HepG2 (cell line): ENCODE data around the gene TTC16.

Source experiments
- DPF2 ChIP-seq: sonication (generic); formaldehyde crosslinking; IDR thresholded peaks from 2 replicates; pipeline ENCODE4 v1.4.0; 2020; ENCODE audit warnings: mild to moderate bottlenecking, low read depth, missing genetic modification reagents, borderline replicate concordance
- MAFG ChIP-seq: sonication (generic); formaldehyde crosslinking; IDR thresholded peaks from 2 replicates; pipeline ENCODE4 v1.5.1; 2020; ENCODE audit warnings: mild to moderate bottlenecking, missing genetic modification reagents
- NR3C1 ChIP-seq: sonication (generic); formaldehyde crosslinking; IDR thresholded peaks from 2 replicates; pipeline ENCODE4 v1.4.0; 2020; ENCODE audit warnings: missing genetic modification reagents
- POLR2A ChIP-seq, 2 experiments: IDR thresholded peaks; 2 replicates each; pipeline ENCODE4 v1.6.1; 2011; ENCODE audit warnings: low read depth in 2 of 2, low read length in 2 of 2, mild to moderate bottlenecking in 1 of 2, moderate library complexity in 1 of 2; ENCODE audit not compliant: insufficient read depth in 1 of 2
- POLR2AphosphoS5 ChIP-seq: IDR thresholded peaks from 2 replicates; pipeline ENCODE4 v1.6.1; 2012; ENCODE audit warnings: low read depth, low read length
- RFX5 ChIP-seq: IDR thresholded peaks from 2 replicates; pipeline ENCODE4 v1.6.1; 2011; ENCODE audit warnings: low read depth, low read length, improper control_type of control experiment
- ZNF501 ChIP-seq: sonication (generic); formaldehyde crosslinking; IDR thresholded peaks from 2 replicates; pipeline ENCODE4 v1.5.1; 2020; ENCODE audit warnings: mild to moderate bottlenecking, moderate library complexity, missing genetic modification reagents

- no peak for TF ChIP-seq RFX5
- TF ChIP-seq DPF2 (CRISPR knock-in tag) = no peak
- no peak for TF ChIP-seq POLR2AphosphoS5
- TF ChIP-seq ZNF501 = no peak
- TF ChIP-seq MAFG (CRISPR knock-in tag) = no peak
- TF ChIP-seq NR3C1 (CRISPR knock-in tag) = no peak
- no peak for TF ChIP-seq POLR2A (IDR thresholded peaks at IDR 0.05; ENCODE audit: insufficient read depth in 1 of 2, low read depth in 2 of 2, low read length in 2 of 2)
These were observed 35.0 kb upstream of the TTC16 start for GRCh38 chr9:127680846-127681245.
